ENCODE data around the gene MAP2K3. TPM values are rescaled to one million over a fixed set of nuclear protein-coding genes. Genes with fewer than 3 reads are reported as not detected.

Gene MAP2K3
- total RNA-seq, 4 donors from 2014 or later, result 3.3 to 37.0 (median 12.5) TPM

GRCh38 chr17:21277332-21277731, 7.2 kb upstream of the MAP2K3 start:
- Histone ChIP-seq H3K36me3 (no peaks in the 10 kb centered on the region), H3K4me3 (no peak overlapping the region), H3K27ac (no peak overlapping the region), H3K4me1 (peaks cover 0 to 13% of the 10 kb centered on the region in 2 donors), H3K27me3 (no peaks in the 10 kb centered on the region), H3K9me3 (no peaks in the 10 kb centered on the region)
- no peak for DNase-seq
- no peak for TF ChIP-seq POLR2A (IDR thresholded peaks at IDR 0.05)
- intact Hi-C loops (cut with DNase I; ENCODE audit: low total_unique reads), result loop anchor here (10.0 kb wide), 1 partner anchor 153 kb away; the partner anchor contains the start of gene DHRS7B

- intact Hi-C loops (cut with DNase I; ENCODE audit: low total_unique reads), result loop anchor here (10.0 kb wide), 1 partner anchor 154 kb away; the partner anchor contains the start of gene DHRS7B
- no peak for DNase-seq
- H3K4me3 ChIP-seq, result no peak overlapping the region
- H3K27me3 ChIP-seq, result no peaks in the 10 kb centered on the region
- no peaks in the 10 kb centered on the region for H3K9me3 ChIP-seq
- TF ChIP-seq POLR2A (IDR thresholded peaks at IDR 0.05), result no peak
- no peak for TF ChIP-seq CTCF (IDR thresholded peaks at IDR 0.05)
- H3K4me1 ChIP-seq, result peaks cover 0 to 13% of the 10 kb centered on the region in 2 donors
- H3K36me3 ChIP-seq, result no peaks in the 10 kb centered on the region
- no peak overlapping the region for H3K27ac ChIP-seq
These were observed 5.9 kb upstream of the MAP2K3 start for GRCh38 chr17:21278450-21279197.

DNA sequence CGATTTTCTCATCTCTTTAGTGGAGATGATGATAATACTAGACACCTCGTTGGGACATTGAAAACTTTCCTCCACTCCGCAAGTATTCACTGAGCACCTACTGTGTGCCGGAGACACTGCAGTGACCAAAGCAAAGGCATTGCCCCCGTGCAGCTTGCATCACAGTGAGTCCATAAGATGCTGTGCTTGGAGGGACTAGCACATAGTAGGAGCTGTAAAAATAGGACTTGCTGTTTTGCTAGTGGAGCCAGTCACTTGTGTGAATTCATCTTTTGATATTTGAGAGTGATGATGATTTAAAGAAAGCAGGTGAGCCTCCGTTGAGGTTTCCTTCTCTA, 5.3 kb upstream of the MAP2K3 start:
- Histone ChIP-seq H3K4me3 (no peak overlapping the region), H3K36me3 (no peaks in the 10 kb centered on the region), H3K4me1 (peaks cover 0 to 13% of the 10 kb centered on the region in 2 donors), H3K9me3 (no peaks in the 10 kb centered on the region), H3K27ac (no peak overlapping the region), H3K27me3 (no peaks in the 10 kb centered on the region)
- DNase-seq, result no peak
- TF ChIP-seq CTCF (IDR thresholded peaks at IDR 0.05), result no peak
- TF ChIP-seq POLR2A (IDR thresholded peaks at IDR 0.05), result no peak
- intact Hi-C loops (cut with DNase I; ENCODE audit: low total_unique reads), result loop anchor here (10.0 kb wide), 1 partner anchor 154 kb away; the partner anchor contains the start of gene DHRS7B

DNA sequence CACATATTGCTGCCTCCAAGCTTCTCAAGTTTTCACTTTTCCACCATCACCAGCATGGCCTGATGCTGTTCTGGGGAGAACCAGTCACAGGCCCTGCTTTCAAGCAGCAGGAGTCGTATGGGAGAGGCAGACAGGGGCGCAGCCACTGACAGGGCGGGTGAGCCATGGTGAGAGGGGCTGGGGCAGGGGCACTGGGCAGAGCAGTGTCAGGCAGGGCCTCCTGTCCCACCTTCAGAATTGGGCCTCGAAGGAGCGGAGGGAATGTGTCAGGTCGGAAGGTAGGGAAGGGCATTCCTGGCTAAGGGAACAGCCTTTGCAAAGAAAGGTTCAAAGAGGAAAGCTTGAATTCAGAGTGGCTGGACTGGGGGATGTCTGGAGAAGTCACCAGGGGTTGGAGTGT, 4.9 kb upstream of the MAP2K3 start:
- intact Hi-C loops (cut with DNase I; ENCODE audit: low total_unique reads), result loop anchor here (10.0 kb wide), 1 partner anchor 155 kb away; the partner anchor contains the start of gene DHRS7B
- no peak overlapping the region for H3K4me3 ChIP-seq
- H3K27me3 ChIP-seq, result no peaks in the 10 kb centered on the region
- H3K9me3 ChIP-seq, result no peaks in the 10 kb centered on the region
- TF ChIP-seq POLR2A (IDR thresholded peaks at IDR 0.05) (no peak), CTCF (IDR thresholded peaks at IDR 0.05) (no peak)
- no peak for DNase-seq
- no peak overlapping the region for H3K27ac ChIP-seq
- peaks cover 0 to 13% of the 10 kb centered on the region in 2 donors for H3K4me1 ChIP-seq
- no peaks in the 10 kb centered on the region for H3K36me3 ChIP-seq

DNA sequence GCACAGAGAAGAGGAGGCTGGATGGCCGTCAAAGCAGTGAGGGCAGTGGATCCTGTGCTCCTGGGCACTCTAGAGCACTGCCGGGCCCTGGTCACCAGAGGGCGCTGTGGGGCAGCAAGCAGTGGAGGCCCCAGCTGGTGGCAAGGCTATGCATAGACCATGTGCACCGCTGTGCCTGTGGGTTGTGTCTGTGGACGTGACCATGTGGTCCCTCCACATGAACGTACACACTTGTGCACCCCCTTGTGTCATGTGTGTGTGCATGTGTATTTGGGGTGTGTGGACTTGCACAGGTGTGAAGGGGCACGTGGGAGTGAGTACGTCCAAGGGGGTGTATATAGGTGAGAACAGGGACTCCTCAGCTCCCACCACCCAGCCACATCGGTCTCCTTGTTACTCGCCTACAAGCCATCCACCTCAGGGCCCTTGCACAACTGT, 4.4 kb upstream of the MAP2K3 start:
- H3K36me3 ChIP-seq, result no peaks in the 10 kb centered on the region
- H3K27me3 ChIP-seq, result no peaks in the 10 kb centered on the region
- H3K9me3 ChIP-seq, result no peaks in the 10 kb centered on the region
- no peak overlapping the region for H3K4me3 ChIP-seq
- peak; percentile 93 to 97 (median 94) for TF ChIP-seq CTCF (IDR thresholded peaks at IDR 0.05)
- TF ChIP-seq POLR2A (IDR thresholded peaks at IDR 0.05), result peak in 1 of 2 donors; percentile 11
- peak; percentile 82 to 83 for DNase-seq
- peaks cover 0 to 13% of the 10 kb centered on the region in 2 donors for H3K4me1 ChIP-seq
- intact Hi-C loops (cut with DNase I; ENCODE audit: low total_unique reads), result no loop called here
- H3K27ac ChIP-seq, result no peak overlapping the region
